ENCODE data around the gene ST8SIA1. TPM values are rescaled to one million over a fixed set of nuclear protein-coding genes. Genes with fewer than 3 reads are reported as not detected.

ST8SIA1 gene
- total RNA-seq, 2 donors from 2014 or later: 1.2 to 2.7 TPM

- H3K9me3 ChIP-seq: no peaks in the 10 kb centered on the region
- H3K36me3 ChIP-seq: no peaks in the 10 kb centered on the region
- H3K4me1 ChIP-seq: no peaks in the 10 kb centered on the region
- no peak overlapping the region for H3K4me3 ChIP-seq
- DNase-seq: no peak
- H3K27ac ChIP-seq: no peak overlapping the region
- no peaks in the 10 kb centered on the region for H3K27me3 ChIP-seq
- no peak overlapping the region for H3K9ac ChIP-seq (ENCODE audit: low read depth in 2 of 2, low read length in 2 of 2)
- no peak for TF ChIP-seq CTCF (IDR thresholded peaks at IDR 0.05)
- intact Hi-C loops (cut with DNase I): no loop called here
Measured at GRCh38 chr12:22356231-22356630, 21.7 kb upstream of the ST8SIA1 start.

GRCh38 chr12:22355011-22355580 lies 20.6 kb upstream of the ST8SIA1 start:
- H3K9ac ChIP-seq (ENCODE audit: low read depth in 2 of 2, low read length in 2 of 2): no peak overlapping the region
- no peaks in the 10 kb centered on the region for H3K9me3 ChIP-seq
- no peaks in the 10 kb centered on the region for H3K27me3 ChIP-seq
- no peak overlapping the region for H3K4me3 ChIP-seq
- H3K4me1 ChIP-seq: no peaks in the 10 kb centered on the region
- intact Hi-C loops (cut with DNase I): no loop called here
- no peak overlapping the region for H3K27ac ChIP-seq
- no peak for DNase-seq
- TF ChIP-seq CTCF (IDR thresholded peaks at IDR 0.05): no peak
- no peaks in the 10 kb centered on the region for H3K36me3 ChIP-seq

- intact Hi-C loops (cut with DNase I): no loop called here
- Histone ChIP-seq H3K4me3 (no peak overlapping the region), H3K27me3 (no peaks in the 10 kb centered on the region), H3K4me1 (no peaks in the 10 kb centered on the region), H3K27ac (no peak overlapping the region), H3K9me3 (no peaks in the 10 kb centered on the region), H3K9ac (ENCODE audit: low read depth in 2 of 2, low read length in 2 of 2) (no peak overlapping the region), H3K36me3 (no peaks in the 10 kb centered on the region)
- no peak for TF ChIP-seq CTCF (IDR thresholded peaks at IDR 0.05)
- no peak for DNase-seq
Measured at GRCh38 chr12:22353615-22354325, 19.3 kb upstream of the ST8SIA1 start.

GRCh38 chr12:22350886-22351285 lies 16.4 kb upstream of the ST8SIA1 start:
- H3K36me3 ChIP-seq: no peaks in the 10 kb centered on the region
- no peak overlapping the region for H3K4me3 ChIP-seq
- H3K27ac ChIP-seq: no peak overlapping the region
- H3K9ac ChIP-seq (ENCODE audit: low read depth in 2 of 2, low read length in 2 of 2): no peak overlapping the region
- intact Hi-C loops (cut with DNase I): no loop called here
- H3K4me1 ChIP-seq: no peaks in the 10 kb centered on the region
- no peak for TF ChIP-seq CTCF (IDR thresholded peaks at IDR 0.05)
- no peaks in the 10 kb centered on the region for H3K9me3 ChIP-seq
- no peaks in the 10 kb centered on the region for H3K27me3 ChIP-seq
- DNase-seq: no peak

GRCh38 chr12:22348208-22348607 lies 13.7 kb upstream of the ST8SIA1 start:
- no peak overlapping the region for H3K9ac ChIP-seq (ENCODE audit: low read depth in 2 of 2, low read length in 2 of 2)
- H3K4me3 ChIP-seq: no peak overlapping the region
- DNase-seq: no peak
- H3K4me1 ChIP-seq: no peaks in the 10 kb centered on the region
- no peaks in the 10 kb centered on the region for H3K36me3 ChIP-seq
- no peak for TF ChIP-seq CTCF (IDR thresholded peaks at IDR 0.05)
- no peaks in the 10 kb centered on the region for H3K9me3 ChIP-seq
- no peak overlapping the region for H3K27ac ChIP-seq
- intact Hi-C loops (cut with DNase I): no loop called here
- H3K27me3 ChIP-seq: no peaks in the 10 kb centered on the region
